ENCODE measurements around the gene SVOP.

The SVOP gene

GRCh38 chr12:108983227-108983626 is 37.6 kb downstream of the SVOP start:
- in situ Hi-C loops (cut with HindIII; ENCODE audit: low pct_ligation_motif_present, low pct_unique_long_range_greater_than_20kb, low sequenced_read_pairs), result no loop called here
- no peak for DNase-seq

DNA sequence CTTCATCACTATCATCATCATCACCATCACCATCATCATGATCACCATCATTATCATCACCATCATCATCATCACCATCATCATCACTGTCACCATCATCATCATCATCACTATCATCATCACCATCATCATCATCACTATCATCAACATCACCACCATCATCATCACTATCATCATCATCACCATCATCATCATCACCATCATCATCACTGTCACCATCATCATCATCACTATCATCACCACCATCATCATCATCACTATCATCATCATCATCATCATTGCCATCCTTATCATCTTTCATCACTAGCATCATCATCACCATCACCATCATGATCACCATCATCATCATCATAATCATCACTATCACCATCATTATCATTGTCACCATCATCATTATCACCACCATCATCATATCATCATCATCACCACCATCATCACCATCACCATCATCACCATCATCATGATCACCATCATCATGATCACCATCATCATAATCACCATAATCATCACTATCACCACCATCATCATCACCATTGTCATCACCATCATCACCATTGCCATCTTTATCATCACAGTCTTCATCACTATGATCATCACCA is 38.1 kb downstream of the SVOP start:
- in situ Hi-C loops (cut with HindIII; ENCODE audit: low pct_ligation_motif_present, low pct_unique_long_range_greater_than_20kb, low sequenced_read_pairs), result no loop called here
- DNase-seq, result no peak

DNA sequence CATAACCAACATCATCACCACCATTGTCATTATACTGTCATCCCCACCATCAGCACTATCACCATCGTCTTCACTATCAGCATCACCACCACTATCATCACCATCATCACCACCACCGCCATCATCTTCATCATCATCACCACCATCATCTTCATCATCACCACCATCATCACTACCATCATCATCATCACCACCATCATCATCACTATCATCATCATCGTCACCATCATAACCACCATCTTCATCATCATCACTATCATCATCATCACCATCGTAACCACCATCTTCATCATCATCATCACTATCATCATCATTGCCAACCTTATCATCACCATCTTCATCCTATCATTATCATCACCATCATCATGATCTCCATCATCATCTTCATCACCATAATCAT is 39.0 kb downstream of the SVOP start:
- no peak for DNase-seq
- in situ Hi-C loops (cut with HindIII; ENCODE audit: low pct_ligation_motif_present, low pct_unique_long_range_greater_than_20kb, low sequenced_read_pairs), result no loop called here

DNA sequence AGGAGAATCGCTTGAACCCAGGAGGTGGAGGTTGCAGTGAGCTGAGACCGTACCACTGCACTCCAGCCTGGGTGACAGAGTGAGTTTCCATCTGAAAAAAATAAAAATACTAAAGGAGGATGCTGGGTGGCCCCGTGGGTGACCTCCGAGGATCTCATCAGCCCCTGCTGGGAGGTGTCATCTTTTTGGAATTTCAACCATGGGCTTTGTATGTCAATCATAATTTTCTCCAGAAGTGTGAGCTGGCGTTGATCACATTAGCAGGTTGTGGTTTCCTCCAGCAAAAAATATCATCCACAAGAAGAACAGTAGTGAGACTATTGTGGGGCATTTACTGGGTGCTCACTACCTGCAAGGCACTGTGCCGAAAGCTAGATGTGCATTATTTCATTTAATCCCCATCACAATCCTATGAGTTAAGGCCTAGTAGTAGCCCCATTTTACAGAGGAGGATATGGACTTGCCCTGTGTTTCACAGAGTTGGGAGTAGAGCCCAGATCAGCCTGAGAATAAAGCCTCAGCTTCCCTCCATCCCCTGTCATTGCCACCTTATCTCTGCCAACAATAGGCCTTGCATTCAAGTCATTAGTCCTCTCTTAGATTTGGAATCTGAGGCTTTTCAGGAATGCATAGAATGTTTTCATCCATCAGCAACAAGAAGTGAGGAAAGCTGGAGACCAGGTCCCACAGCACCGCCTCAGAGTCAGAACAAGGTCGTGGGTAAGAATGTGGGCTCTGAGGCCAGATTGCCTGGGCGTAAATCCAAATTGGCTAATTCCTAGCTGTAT is 39.8 kb downstream of the SVOP start:
- in situ Hi-C loops (cut with HindIII; ENCODE audit: low pct_ligation_motif_present, low pct_unique_long_range_greater_than_20kb, low sequenced_read_pairs), result no loop called here
- DNase-seq, result peak; percentile 35

- in situ Hi-C loops (cut with HindIII; ENCODE audit: low pct_ligation_motif_present, low pct_unique_long_range_greater_than_20kb, low sequenced_read_pairs), result no loop called here
- DNase-seq, result no peak
These were observed 43.5 kb downstream of the SVOP start for GRCh38 chr12:108977360-108977759.

GRCh38 chr12:108975024-108975593 is 45.8 kb downstream of the SVOP start:
- DNase-seq, result no peak
- in situ Hi-C loops (cut with HindIII; ENCODE audit: low pct_ligation_motif_present, low pct_unique_long_range_greater_than_20kb, low sequenced_read_pairs), result no loop called here

DNA sequence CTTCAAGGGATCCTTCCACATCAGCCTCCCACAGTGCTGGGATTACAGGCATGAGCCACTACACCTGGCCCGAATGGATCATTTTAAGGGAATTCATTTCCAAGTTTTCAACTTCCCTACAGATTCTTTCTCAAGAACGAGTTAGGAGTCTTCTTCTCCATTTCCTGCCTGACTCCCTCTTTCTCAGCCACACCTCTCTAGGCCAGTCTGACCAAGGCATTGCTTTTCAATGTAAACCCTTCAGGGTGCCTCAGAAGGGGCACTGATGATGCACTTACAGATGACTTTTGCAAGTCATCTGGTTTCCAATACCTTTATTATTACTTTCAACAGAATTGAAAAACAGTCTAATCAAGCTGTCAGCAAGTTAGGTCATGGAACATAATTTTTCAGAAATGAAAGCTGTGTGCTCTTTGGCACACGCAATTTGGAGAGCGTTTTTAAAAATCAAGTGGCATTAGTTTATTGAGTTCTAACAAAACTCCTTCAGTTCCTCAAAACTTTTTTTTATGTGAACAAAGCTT is 47.2 kb downstream of the SVOP start:
- no peak for DNase-seq
- in situ Hi-C loops (cut with HindIII; ENCODE audit: low pct_ligation_motif_present, low pct_unique_long_range_greater_than_20kb, low sequenced_read_pairs), result no loop called here

- in situ Hi-C loops (cut with HindIII; ENCODE audit: low pct_ligation_motif_present, low pct_unique_long_range_greater_than_20kb, low sequenced_read_pairs), result no loop called here
- DNase-seq, result no peak
These were observed 48.5 kb downstream of the SVOP start for GRCh38 chr12:108972358-108972757.

- in situ Hi-C loops (cut with HindIII; ENCODE audit: low pct_ligation_motif_present, low pct_unique_long_range_greater_than_20kb, low sequenced_read_pairs), result no loop called here
- no peak for DNase-seq
These were observed 51.2 kb downstream of the SVOP start for GRCh38 chr12:108969622-108970021.

GRCh38 chr12:108967869-108968540 is 52.9 kb downstream of the SVOP start:
- peak; percentile 52 for DNase-seq
- in situ Hi-C loops (cut with HindIII; ENCODE audit: low pct_ligation_motif_present, low pct_unique_long_range_greater_than_20kb, low sequenced_read_pairs), result no loop called here

GRCh38 chr12:108966378-108967151 is 54.3 kb downstream of the SVOP start:
- in situ Hi-C loops (cut with HindIII; ENCODE audit: low pct_ligation_motif_present, low pct_unique_long_range_greater_than_20kb, low sequenced_read_pairs), result no loop called here
- no peak for DNase-seq

GRCh38 chr12:108965886-108966285 is 55.0 kb downstream of the SVOP start:
- no peak for DNase-seq
- in situ Hi-C loops (cut with HindIII; ENCODE audit: low pct_ligation_motif_present, low pct_unique_long_range_greater_than_20kb, low sequenced_read_pairs), result no loop called here

GRCh38 chr12:108964371-108965352 is 56.2 kb downstream of the SVOP start:
- in situ Hi-C loops (cut with HindIII; ENCODE audit: low pct_ligation_motif_present, low pct_unique_long_range_greater_than_20kb, low sequenced_read_pairs), result no loop called here
- no peak for DNase-seq

DNA sequence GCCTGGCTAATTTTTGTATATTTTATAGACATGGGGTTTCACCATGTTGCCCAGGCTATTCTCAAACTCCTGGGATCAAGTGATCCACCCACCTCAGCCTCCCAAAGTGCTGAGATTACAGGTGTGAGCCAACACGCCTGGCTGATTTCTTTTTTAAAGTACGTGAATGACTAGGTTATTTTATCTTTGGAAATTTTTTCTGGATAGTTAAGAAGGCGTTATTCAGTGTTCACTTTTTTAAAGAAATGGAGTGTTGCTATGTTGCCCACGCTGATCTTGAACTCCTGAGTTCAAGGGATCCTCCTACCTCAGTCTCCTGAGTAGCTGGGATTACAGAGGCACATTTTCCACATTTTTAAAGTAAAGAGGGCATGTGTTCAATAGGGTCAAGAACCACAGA is 58.6 kb downstream of the SVOP start:
- in situ Hi-C loops (cut with HindIII; ENCODE audit: low pct_ligation_motif_present, low pct_unique_long_range_greater_than_20kb, low sequenced_read_pairs), result no loop called here
- DNase-seq, result no peak

GRCh38 chr12:108959748-108960655 is 60.9 kb downstream of the SVOP start:
- no peak for DNase-seq
- in situ Hi-C loops (cut with HindIII; ENCODE audit: low pct_ligation_motif_present, low pct_unique_long_range_greater_than_20kb, low sequenced_read_pairs), result no loop called here

- DNase-seq, result peak; percentile 100
- in situ Hi-C loops (cut with HindIII; ENCODE audit: low pct_ligation_motif_present, low pct_unique_long_range_greater_than_20kb, low sequenced_read_pairs), result no loop called here
These were observed 65.5 kb downstream of the SVOP start for GRCh38 chr12:108955225-108955835.

Measured in ACHN (cell line).